HG02588 (cell line): ENCODE data around the gene VTI1A.

Source experiments
- ATAC-seq: cut with Tn5 transposase; IDR thresholded peaks from one replicate; pipeline ENCODE4 v1.9.1; 2021; ENCODE audit warnings: mild to moderate bottlenecking, moderate library complexity; ENCODE audit not compliant: unreplicated experiment

Gene VTI1A

GRCh38 chr10:112671743-112672142 lies 224.7 kb downstream of the VTI1A start:
- no peak for ATAC-seq

GRCh38 chr10:112672706-112673105 lies 225.7 kb downstream of the VTI1A start:
- no peak for ATAC-seq

GRCh38 chr10:112675560-112676083 lies 228.6 kb downstream of the VTI1A start:
- no peak for ATAC-seq

- no peak for ATAC-seq
Measured at GRCh38 chr10:112677689-112678088, 230.7 kb downstream of the VTI1A start.

GRCh38 chr10:112678581-112678980 lies 231.6 kb downstream of the VTI1A start:
- ATAC-seq, result no peak

- no peak for ATAC-seq
Measured at GRCh38 chr10:112678987-112679386, 232.0 kb downstream of the VTI1A start.

GRCh38 chr10:112679392-112679791 lies 232.4 kb downstream of the VTI1A start:
- ATAC-seq, result no peak

GRCh38 chr10:112680586-112680985 lies 233.6 kb downstream of the VTI1A start:
- no peak for ATAC-seq

- ATAC-seq, result no peak
Measured at GRCh38 chr10:112687647-112688046, 240.6 kb downstream of the VTI1A start.

- no peak for ATAC-seq
Measured at GRCh38 chr10:112689327-112690072, 242.5 kb downstream of the VTI1A start.

- ATAC-seq, result no peak
Measured at GRCh38 chr10:112695539-112695938, 248.5 kb downstream of the VTI1A start.

- no peak for ATAC-seq
Measured at GRCh38 chr10:112696592-112696991, 249.6 kb downstream of the VTI1A start.

- ATAC-seq, result no peak
Measured at GRCh38 chr10:112698133-112698817, 251.3 kb downstream of the VTI1A start.

GRCh38 chr10:112698818-112699164 lies 251.8 kb downstream of the VTI1A start:
- no peak for ATAC-seq

- ATAC-seq, result no peak
Measured at GRCh38 chr10:112700215-112700671, 253.2 kb downstream of the VTI1A start.

GRCh38 chr10:112701211-112701877 lies 254.3 kb downstream of the VTI1A start:
- ATAC-seq, result no peak

GRCh38 chr10:112701878-112702255 lies 254.9 kb downstream of the VTI1A start:
- no peak for ATAC-seq

GRCh38 chr10:112706577-112706976 lies 259.6 kb downstream of the VTI1A start:
- ATAC-seq, result no peak

GRCh38 chr10:112708461-112708860 lies 261.4 kb downstream of the VTI1A start:
- ATAC-seq, result no peak

GRCh38 chr10:112710528-112710927 lies 263.5 kb downstream of the VTI1A start:
- no peak for ATAC-seq

GRCh38 chr10:112711366-112711765 lies 264.4 kb downstream of the VTI1A start:
- ATAC-seq, result no peak

- ATAC-seq, result no peak
Measured at GRCh38 chr10:112712536-112712935, 265.5 kb downstream of the VTI1A start.
